Measurements from ENCODE around the gene ASPHD2.

DNA sequence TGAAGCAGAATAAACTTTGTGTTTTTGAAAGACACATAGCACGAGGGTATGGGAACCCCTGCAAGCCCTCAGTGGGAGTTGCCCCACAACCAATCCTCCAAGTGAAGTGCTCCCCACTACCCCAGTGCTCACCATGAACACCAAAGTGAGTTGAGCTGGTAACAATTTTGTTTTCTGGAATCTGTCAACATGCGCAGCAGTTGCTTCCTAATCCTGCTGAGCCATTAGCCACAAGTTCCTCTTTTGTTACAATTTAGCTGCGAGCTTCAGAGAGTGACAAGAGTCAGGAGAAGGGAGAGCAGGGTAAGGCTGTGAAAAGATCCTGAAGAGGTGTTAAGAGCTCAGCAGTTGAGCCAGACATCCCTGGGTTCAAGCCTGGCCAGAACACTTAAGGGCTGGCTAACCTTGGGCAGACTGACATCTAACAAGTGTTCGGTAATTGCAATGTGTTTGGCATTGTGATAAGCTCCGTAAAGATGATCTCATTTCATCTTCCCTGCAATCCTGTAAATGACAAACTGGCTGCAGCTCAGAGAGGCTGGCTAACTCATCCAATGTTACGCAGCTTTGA, 24.1 kb upstream of the ASPHD2 start:
- no peak for TF ChIP-seq POLR2AphosphoS5 (IDR thresholded peaks at IDR 0.05)
- TF ChIP-seq, protein P1, sequence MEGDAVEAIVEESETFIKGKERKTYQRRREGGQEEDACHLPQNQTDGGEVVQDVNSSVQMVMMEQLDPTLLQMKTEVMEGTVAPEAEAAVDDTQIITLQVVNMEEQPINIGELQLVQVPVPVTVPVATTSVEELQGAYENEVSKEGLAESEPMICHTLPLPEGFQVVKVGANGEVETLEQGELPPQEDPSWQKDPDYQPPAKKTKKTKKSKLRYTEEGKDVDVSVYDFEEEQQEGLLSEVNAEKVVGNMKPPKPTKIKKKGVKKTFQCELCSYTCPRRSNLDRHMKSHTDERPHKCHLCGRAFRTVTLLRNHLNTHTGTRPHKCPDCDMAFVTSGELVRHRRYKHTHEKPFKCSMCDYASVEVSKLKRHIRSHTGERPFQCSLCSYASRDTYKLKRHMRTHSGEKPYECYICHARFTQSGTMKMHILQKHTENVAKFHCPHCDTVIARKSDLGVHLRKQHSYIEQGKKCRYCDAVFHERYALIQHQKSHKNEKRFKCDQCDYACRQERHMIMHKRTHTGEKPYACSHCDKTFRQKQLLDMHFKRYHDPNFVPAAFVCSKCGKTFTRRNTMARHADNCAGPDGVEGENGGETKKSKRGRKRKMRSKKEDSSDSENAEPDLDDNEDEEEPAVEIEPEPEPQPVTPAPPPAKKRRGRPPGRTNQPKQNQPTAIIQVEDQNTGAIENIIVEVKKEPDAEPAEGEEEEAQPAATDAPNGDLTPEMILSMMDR (IDR thresholded peaks at IDR 0.05), result no peak
